ENCODE results near the gene ITSN2.

Gene ITSN2

GRCh38 chr2:24159708-24160107, 200.6 kb downstream of the ITSN2 start:
- FAIRE-seq, result no peak
- no peak for TF ChIP-seq TAF1 (IDR thresholded peaks at IDR 0.05; ENCODE audit: borderline replicate concordance, low read depth, low read length)
- TF ChIP-seq POLR2A (IDR thresholded peaks at IDR 0.05; ENCODE audit: low read depth, low read length), result no peak
- TF ChIP-seq POLR2AphosphoS5 (IDR thresholded peaks at IDR 0.05; ENCODE audit: low read depth, low read length), result no peak
- DNase-seq (ENCODE audit: insufficient read length), result no peak

DNA sequence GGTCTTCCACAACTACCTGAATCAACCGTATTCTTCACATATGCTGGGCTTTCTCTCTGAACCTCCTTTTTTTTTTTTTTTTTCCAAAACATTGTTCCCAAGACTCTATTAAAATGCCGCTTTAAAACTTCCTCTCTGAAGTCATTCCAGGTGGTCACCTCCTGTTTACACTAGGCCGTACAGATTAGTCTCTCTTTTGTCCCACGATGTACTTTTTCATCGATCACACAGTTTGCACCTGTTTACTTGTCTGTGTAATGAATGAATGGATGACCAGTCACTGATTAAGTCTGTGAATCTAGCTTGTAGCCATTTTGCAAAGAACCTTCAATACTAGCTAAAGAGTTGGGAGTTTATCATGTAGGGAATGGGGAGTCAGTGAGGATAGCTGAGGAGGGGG, 202.2 kb downstream of the ITSN2 start:
- FAIRE-seq, result no peak
- TF ChIP-seq POLR2A (IDR thresholded peaks at IDR 0.05; ENCODE audit: low read depth, low read length) (no peak), TAF1 (IDR thresholded peaks at IDR 0.05; ENCODE audit: borderline replicate concordance, low read depth, low read length) (no peak), POLR2AphosphoS5 (IDR thresholded peaks at IDR 0.05; ENCODE audit: low read depth, low read length) (no peak)
- no peak for DNase-seq (ENCODE audit: insufficient read length)

GRCh38 chr2:24153478-24153877, 206.9 kb downstream of the ITSN2 start:
- TF ChIP-seq POLR2AphosphoS5 (IDR thresholded peaks at IDR 0.05; ENCODE audit: low read depth, low read length), result no peak
- TF ChIP-seq TAF1 (IDR thresholded peaks at IDR 0.05; ENCODE audit: borderline replicate concordance, low read depth, low read length), result no peak
- no peak for TF ChIP-seq POLR2A (IDR thresholded peaks at IDR 0.05; ENCODE audit: low read depth, low read length)
- FAIRE-seq (no peak), DNase-seq (ENCODE audit: insufficient read length) (no peak)

All from GM12892 (cell line).